GM19238 (cell line): ENCODE measurements around the gene CPEB3.

ENCODE experiments used
- DNase-seq: peaks from one replicate; pipeline ENCODE4 v3.0.0; 2011; ENCODE audit warnings: low spot score; ENCODE audit not compliant: insufficient read length

Gene CPEB3

DNA sequence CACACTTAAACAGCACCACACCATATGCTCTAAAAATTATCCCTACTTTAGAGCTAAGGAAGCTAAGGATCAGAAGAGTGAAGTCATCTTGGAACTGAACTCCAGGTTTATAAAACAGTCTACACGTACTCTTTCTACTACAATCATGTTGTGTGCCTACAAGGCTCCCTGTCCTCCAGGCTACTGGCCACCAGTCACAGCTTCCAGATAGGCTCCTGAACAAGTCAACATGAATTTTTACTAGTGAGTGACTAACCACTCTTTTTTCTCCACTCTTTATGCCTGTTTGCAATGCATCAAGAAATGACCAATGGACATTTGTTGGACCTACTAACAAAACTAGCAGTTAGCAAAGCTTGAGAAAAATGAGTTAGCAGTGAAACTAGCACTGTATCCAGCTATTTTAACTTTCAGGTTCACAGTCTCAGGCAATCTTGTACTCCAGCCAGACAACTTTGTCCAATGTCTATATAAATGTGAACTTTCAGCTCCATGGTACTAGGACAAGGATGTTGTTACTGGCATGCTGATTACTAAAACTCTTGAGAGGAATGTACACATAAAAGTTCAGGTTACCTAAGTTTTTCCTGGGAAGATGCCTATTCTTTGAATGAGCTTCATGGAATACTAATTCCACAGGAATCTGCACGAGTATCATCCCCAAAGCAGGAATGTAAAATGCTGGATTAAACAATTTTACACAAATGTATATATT, 187.3 kb downstream of the CPEB3 start:
- no peak for DNase-seq

- no peak for DNase-seq
These were observed 188.2 kb downstream of the CPEB3 start for GRCh38 chr10:92102601-92103213.

DNA sequence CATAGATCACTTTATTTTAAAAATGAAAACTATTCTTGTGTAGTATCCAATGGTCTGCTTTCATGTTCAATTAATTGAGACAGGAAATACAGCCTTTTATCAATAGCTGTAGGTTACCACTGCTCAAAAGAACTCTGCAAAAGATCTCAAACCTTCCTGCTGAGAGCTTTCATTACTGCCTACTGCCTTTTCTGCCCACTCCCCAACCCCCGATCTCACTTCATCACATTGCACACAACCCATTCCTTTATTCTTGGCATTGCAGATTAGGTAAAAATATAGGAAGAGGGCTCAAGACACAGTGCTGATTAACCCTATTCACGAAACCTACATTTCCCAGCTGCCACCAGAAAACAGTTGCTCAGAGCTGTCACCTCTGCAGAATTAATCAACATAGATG, 195.9 kb downstream of the CPEB3 start:
- no peak for DNase-seq

GRCh38 chr10:92091965-92092364, 198.9 kb downstream of the CPEB3 start:
- DNase-seq: no peak

DNA sequence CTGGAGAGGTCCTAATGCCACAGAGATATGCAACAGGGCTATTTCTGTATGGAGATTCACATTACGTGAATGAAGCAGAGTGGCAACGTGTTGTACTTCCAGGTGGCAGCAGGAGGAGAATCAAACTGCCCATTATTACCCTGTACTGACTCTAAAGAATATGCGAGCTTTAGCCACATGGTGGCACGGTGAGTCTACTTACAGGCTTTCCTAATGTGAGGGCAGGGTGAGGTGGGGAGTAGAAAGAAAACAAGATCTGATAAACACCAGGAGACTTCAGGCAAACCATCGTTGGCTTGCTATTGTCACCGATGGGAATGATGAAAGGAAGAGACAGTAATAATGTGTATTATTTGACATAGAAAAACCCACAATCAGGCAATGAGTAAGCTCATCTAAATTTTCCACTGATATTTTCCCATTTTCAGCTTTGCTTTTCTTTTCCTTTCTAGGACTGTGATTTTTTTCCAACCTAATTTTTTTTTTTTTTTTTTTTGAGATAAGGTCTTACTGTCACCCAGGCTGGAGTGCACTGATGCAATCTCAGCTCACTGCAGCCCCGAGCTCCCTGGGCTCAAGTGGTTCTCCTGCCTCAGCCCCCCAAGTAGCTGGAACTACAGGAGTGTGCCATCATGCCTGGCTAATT, 203.0 kb downstream of the CPEB3 start:
- peak; percentile 56 for DNase-seq

- DNase-seq: no peak
These were observed 208.1 kb downstream of the CPEB3 start for GRCh38 chr10:92082583-92083280.

- DNase-seq: no peak
These were observed 209.2 kb downstream of the CPEB3 start for GRCh38 chr10:92081641-92082040.

DNA sequence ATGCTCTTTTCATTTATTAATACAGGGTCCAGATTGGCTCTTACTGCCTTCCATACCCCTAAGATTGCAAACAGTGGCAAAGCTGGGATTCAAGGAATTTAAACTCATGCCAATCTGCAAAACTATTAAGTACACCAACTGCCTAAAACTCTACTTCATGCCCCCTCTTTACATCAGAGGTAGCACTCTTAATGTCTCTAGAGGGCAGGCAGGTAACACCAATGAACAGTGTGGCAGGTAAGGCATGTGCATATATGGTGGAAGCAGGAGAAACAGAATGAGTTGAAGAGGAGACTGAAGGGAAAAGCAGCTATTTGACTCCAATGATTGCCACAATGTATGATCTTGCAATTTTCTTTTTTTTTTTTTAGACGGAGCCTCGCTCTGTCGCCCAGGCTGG, 210.6 kb downstream of the CPEB3 start:
- no peak for DNase-seq

- DNase-seq: no peak
These were observed 211.9 kb downstream of the CPEB3 start for GRCh38 chr10:92079003-92079402.

DNA sequence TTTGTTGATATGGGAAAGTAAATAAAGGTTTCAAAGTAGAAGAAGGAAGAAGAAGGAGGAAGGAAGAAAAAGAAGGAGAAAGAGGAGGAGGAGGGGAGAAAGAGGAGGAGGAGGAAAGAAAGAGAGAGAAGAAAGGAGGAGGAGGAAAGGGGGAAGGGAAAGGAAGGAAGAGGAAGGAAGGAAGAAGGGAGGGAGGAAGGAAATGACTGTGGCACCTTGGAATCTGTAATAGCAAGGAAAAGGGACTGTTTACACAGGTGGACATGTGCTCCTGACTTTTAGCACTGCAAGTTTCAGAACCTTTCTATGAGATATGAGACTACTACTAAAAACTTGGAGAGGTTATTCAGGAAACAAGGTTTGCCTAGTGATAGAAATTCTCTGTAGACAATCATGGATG, 214.2 kb downstream of the CPEB3 start:
- DNase-seq: no peak

GRCh38 chr10:92075829-92076228, 215.0 kb downstream of the CPEB3 start:
- DNase-seq: no peak

DNA sequence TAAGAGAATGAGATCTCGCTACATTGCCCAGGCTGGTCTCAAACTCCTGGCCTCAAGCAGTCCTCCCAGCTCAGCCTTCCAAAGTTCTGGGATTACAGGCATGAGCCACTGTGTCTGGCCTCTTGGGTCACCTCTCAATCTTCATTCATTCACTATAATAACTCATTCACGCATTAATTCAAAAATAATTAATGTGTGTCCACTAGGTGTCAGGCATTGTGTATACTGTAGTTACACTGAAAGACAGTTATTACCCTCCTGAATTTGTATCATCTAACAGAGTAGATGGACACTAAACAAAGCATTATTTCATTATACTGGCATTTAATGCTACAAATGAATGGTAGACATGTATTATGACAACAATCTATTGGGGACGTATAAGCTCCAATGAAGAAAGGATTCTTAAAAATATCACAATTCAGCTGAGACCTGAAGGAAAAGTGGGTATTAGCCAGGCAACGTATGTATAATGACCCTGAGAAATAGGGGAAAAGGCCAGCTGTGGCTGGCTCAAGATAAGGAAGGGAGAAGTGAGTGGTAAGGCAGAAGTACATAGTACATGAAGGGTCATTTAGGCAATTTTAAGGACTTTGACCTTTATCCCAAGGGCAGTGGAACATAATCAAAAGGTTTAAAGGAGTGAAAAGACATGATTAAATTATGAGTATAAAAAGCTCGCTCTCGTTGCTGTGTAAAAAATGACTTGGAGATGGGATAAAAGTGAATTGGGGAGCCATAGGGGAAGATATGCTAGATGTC, 216.6 kb downstream of the CPEB3 start:
- DNase-seq: no peak

GRCh38 chr10:92068900-92069299, 222.0 kb downstream of the CPEB3 start:
- DNase-seq: no peak

DNA sequence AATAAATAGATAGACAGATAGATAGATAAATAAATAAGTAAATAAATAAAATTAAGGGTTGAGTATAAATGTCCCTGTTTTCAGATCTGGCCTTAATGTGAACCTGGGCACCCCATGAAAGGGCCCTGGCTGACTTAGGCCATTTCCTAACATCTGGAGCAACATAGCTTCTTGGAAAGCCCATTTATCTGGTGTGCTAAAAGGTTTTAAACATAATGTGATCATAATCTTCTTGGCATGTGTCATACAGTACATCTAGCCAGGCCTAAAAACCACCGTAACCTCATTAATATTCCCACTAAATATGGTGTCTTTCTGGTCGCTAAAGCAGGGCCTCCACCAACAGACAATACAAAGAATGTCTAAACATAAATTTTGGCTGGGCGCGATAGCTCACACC, 224.5 kb downstream of the CPEB3 start:
- DNase-seq: no peak

GRCh38 chr10:92064506-92064905, 226.4 kb downstream of the CPEB3 start:
- no peak for DNase-seq

- no peak for DNase-seq
These were observed 228.6 kb downstream of the CPEB3 start for GRCh38 chr10:92062273-92062672.

DNA sequence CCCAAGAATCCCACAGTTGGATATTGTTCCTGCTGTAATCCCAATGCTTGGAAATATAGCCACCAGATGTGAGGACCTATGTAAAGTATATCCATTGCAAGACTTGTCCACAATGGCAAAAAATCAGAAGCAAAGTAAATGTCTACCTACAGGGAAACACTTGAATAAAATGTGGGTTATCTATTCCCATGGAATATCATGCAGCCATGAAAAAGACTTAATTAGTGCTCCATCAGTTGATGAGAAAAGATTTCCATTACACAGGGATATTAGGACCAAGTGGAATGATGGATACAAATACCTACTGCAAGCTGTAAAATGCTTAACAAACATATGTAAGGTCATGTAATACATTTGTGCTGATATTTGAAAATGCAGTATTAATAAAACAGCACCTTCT, 236.1 kb downstream of the CPEB3 start:
- no peak for DNase-seq

DNA sequence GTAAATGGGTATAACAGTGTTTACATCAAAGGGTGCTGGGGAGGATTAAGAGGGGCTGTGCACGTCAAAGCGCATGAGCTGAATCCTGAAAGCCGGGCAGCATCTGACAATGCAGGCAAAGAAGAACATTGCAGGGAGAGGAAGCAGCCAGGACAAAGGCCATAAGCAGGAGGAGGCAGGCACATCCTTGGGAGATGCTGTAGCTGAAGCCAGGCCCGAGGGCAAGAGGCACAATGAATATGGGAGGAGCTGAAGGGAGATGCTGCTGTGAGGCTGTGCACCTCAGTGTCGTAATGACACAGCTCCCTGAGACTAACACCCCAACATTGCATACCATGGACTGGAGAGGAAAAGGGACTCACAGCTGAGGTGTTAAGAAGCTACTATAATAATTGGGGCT, 238.1 kb downstream of the CPEB3 start:
- DNase-seq: no peak

DNA sequence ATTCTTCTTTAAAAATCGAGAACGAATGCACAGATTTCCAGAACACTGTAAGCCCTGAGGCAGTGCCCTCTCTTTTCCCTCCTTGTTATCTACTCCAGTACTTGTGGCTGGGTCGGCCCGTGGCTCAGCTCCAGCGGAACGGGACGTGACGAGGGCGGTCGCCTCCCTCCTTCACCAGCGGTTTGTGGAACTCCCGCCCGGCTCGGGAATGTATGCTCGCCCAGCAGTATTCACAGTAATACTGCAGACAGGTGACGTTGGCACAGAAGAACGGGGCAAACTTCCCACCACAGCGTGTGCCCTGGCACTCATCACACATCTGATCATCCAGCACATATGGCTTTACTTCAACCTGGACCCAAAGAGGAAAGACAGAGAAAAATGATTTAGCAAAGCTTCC, 238.8 kb downstream of the CPEB3 start:
- no peak for DNase-seq

- no peak for DNase-seq
These were observed 243.7 kb downstream of the CPEB3 start for GRCh38 chr10:92047215-92047614.

DNA sequence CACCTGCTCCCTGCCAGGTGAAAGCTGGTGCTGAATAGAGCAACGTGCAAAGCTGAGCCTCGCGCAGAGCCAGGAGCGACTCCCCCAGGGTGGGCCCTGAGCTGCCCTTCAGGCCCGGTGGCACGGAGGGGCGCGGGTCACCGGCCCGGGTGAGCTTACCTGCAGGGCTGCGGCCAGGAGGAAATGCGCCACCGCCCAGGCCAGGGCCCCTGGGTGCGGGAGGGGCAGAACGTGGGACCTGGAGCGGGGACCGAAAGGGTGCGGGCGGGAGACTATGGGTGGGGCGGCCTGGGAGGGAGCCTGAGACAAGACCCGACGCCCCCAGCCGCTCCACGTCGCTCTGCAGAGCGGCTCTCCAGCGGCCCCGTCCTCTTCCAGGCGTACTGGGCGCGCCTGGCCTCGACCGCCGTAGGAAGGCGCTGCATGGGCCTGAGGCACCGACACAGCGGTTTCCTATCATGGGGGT, 245.2 kb downstream of the CPEB3 start:
- DNase-seq: no peak
